Measurements from ENCODE around the gene RAB17. TPM values are rescaled to one million over a fixed set of nuclear protein-coding genes. Genes with fewer than 3 reads are reported as not detected.
A peak's percentile ranks its signal among the peaks of the same experiment; 100 is the strongest.

RAB17 gene
- total RNA-seq, 3 donors from 2014 or later: 39.7 to 43.9 TPM; not detected in 1

DNA sequence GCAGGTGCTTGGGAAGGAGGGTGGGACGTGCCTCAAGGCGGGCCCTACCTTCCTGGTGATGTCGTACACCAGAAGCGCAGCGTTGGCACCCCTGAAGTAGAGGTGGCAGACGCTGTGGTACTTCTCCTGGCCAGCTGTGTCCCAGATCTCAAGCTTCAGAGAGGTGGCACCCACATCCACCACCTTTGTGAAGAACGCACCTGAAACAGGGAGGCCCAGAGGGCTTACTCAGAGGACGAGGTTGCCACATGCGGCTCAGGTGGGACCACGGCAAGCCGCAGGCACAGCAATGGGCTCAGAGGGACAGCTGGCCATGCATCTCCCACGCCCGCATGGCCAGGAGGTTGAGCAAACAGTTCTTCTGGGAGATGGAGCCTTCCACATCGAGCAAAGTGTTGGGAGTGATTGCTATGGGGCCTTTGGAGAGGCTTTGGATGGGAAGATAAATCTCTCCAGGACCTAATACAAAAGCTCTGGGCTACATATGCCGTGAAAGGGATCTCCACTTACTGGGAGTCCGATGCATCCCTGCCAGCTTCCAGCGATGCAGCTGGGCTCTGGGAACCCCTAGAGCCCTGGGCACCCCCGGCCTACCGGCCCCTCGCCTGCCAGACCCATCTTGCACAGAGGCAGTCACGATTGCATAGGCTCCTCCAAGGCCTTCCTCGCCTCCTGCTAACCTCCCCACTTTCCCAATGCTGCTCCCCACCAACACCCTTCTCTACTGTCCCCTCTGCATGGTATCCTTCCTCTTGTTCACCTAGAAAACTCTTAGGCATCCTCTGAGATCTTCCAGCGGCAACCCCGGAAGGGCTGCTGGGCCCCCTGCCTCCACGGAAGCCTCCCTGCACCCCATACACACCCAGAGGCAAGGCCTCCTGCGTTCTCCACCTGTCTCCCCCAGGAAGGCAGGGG is 12.3 kb downstream of the RAB17 start:
- Histone ChIP-seq H3K27ac (no peak overlapping the region), H3K9me3 (no peaks in the 10 kb centered on the region), H3K27me3 (no peaks in the 10 kb centered on the region), H3K4me3 (no peak overlapping the region), H3K4me1 (peaks cover 7 to 11% of the 10 kb centered on the region in 2 donors), H3K36me3 (no peaks in the 10 kb centered on the region)
- TF ChIP-seq, protein P1, sequence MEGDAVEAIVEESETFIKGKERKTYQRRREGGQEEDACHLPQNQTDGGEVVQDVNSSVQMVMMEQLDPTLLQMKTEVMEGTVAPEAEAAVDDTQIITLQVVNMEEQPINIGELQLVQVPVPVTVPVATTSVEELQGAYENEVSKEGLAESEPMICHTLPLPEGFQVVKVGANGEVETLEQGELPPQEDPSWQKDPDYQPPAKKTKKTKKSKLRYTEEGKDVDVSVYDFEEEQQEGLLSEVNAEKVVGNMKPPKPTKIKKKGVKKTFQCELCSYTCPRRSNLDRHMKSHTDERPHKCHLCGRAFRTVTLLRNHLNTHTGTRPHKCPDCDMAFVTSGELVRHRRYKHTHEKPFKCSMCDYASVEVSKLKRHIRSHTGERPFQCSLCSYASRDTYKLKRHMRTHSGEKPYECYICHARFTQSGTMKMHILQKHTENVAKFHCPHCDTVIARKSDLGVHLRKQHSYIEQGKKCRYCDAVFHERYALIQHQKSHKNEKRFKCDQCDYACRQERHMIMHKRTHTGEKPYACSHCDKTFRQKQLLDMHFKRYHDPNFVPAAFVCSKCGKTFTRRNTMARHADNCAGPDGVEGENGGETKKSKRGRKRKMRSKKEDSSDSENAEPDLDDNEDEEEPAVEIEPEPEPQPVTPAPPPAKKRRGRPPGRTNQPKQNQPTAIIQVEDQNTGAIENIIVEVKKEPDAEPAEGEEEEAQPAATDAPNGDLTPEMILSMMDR (IDR thresholded peaks at IDR 0.05): no peak
- TF ChIP-seq POLR2A (IDR thresholded peaks at IDR 0.05): no peak
- no peak for TF ChIP-seq POLR2AphosphoS5 (IDR thresholded peaks at IDR 0.05)
- intact Hi-C loops (cut with DNase I; ENCODE audit: low total_unique reads): loop anchor here (5.0 kb wide), 1 partner anchor 414 kb away; no protein-coding TSS in a partner anchor
- no peak for DNase-seq (ENCODE audit: low spot score in 2 of 2)

DNA sequence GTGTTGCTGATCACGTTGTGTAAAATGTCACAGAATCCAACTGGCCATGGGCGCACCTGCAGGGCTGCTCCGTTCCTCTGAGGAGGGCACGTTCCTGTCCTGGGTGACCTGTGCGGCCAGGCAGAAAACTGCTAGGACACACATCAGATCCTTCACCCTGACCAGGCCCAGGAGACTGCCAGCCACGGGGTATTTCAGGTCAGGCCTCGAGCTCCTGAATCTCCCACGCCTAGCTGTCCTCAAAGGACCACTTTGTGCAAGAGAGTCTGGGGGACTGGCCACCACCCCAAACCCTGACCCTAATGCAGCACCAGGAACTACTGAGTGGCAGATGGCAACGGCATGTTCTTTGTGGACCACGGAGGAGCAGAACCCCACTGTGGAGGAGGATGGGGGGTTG is 13.1 kb downstream of the RAB17 start:
- TF ChIP-seq POLR2AphosphoS5 (IDR thresholded peaks at IDR 0.05) (no peak), POLR2A (IDR thresholded peaks at IDR 0.05) (no peak)
- TF ChIP-seq, protein P1 (IDR thresholded peaks at IDR 0.05): no peak
- no peak for DNase-seq (ENCODE audit: low spot score in 2 of 2)
- intact Hi-C loops (cut with DNase I; ENCODE audit: low total_unique reads): loop anchor here (5.0 kb wide), 1 partner anchor 415 kb away; no protein-coding TSS in a partner anchor
- H3K4me3 ChIP-seq: no peak overlapping the region
- H3K36me3 ChIP-seq: no peaks in the 10 kb centered on the region
- H3K4me1 ChIP-seq: peaks cover 3 to 10% of the 10 kb centered on the region in 2 donors
- no peaks in the 10 kb centered on the region for H3K27me3 ChIP-seq
- no peaks in the 10 kb centered on the region for H3K9me3 ChIP-seq
- H3K27ac ChIP-seq: no peak overlapping the region

DNA sequence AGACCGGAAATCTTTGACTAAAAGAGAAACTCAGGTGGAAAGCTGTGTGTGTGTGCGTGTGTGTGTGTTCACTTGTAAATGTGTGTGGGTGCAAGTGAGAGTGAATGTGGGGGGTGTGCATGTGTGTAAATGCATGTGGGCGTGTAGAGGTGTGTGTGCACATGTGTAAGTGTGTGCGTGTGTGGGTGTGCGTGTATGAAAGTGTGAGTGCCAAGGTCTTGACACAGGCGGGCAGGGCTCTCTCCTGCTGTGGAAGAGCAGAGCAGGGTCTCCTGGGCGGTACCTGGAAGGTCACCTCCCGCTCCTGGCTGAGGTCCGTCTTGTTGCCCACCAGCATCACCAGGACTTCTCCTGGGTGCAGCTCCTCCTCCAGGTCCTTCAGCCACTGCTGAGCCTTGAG is 13.6 kb downstream of the RAB17 start:
- Histone ChIP-seq H3K4me3 (no peak overlapping the region), H3K9me3 (no peaks in the 10 kb centered on the region), H3K27me3 (no peaks in the 10 kb centered on the region), H3K36me3 (no peaks in the 10 kb centered on the region), H3K4me1 (peaks cover 5 to 7% of the 10 kb centered on the region in 2 donors), H3K27ac (no peak overlapping the region)
- DNase-seq (ENCODE audit: low spot score in 2 of 2): no peak
- intact Hi-C loops (cut with DNase I; ENCODE audit: low total_unique reads): loop anchor here (5.0 kb wide), 1 partner anchor 415 kb away; no protein-coding TSS in a partner anchor
- TF ChIP-seq, protein P1 (IDR thresholded peaks at IDR 0.05): no peak
- no peak for TF ChIP-seq POLR2A (IDR thresholded peaks at IDR 0.05)
- no peak for TF ChIP-seq POLR2AphosphoS5 (IDR thresholded peaks at IDR 0.05)

DNA sequence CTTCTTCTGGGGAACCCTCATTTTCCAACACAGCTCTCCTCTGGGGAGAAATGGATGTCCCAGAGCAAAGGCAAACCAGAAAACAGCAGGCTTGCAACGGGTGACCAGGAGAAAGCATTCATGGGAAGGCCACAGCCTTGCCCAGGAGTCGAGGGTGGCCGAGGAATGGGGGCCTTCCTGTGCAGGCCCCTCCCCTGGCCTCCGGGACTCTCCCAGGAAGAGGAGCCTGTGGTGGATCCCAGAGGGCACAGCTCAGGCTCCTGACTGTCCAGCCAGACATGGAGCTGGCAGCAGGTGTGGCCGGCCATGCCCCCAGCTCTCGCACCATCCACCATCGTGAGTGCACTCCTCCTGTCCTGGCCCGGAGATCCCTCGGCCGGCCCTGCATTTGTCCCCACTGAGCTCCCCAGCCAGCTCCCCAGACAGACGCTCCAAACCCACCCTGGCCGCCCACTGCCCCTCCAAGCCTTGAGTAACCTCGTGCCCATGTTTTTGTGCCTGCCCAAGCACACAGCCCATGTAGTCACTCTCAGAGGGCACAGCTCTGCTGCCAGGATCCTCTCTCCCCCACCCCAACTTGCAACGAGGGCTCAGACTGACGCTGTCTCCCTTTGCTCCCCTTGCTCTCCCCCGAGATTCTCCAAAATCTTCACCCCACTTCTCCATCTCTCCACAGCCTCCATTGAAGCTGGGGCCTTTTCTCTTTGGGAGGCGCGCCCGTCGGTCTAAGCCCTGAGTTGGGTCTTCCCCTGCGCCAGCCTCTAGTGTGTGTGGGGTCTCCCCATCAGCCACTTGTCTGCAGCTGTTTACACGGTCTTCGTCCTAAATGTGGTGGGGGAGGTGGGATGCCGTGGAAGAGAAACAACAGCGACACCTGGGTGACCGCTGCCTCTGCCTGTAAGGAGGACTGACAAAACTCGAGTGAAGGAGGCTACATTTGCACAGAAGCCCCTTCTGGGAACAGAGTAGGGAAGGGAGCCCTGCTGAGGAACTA is 14.4 kb downstream of the RAB17 start:
- Histone ChIP-seq H3K4me1 (peaks cover 3 to 7% of the 10 kb centered on the region in 2 donors), H3K4me3 (no peak overlapping the region), H3K9me3 (no peaks in the 10 kb centered on the region), H3K27ac (peak overlapping the region; percentile 76 to 89), H3K36me3 (no peaks in the 10 kb centered on the region), H3K27me3 (no peaks in the 10 kb centered on the region)
- TF ChIP-seq, protein P1 (IDR thresholded peaks at IDR 0.05): no peak
- TF ChIP-seq POLR2A (IDR thresholded peaks at IDR 0.05) (no peak), POLR2AphosphoS5 (IDR thresholded peaks at IDR 0.05) (no peak)
- no peak for DNase-seq (ENCODE audit: low spot score in 2 of 2)
- intact Hi-C loops (cut with DNase I; ENCODE audit: low total_unique reads): loop anchor here (5.0 kb wide), 1 partner anchor 416 kb away; no protein-coding TSS in a partner anchor
